GM18507 (cell line): ENCODE results near the gene MOV10L1.
A peak's percentile ranks its signal among the peaks of the same experiment; 100 is the strongest.
"Not testable (repeated sequence)": the region's sequence is repeated elsewhere in the genome, so short reads cannot be mapped to it uniquely, and the experiment has no call there.

Experiments
- DNase-seq: peaks from one replicate; pipeline ENCODE4 v3.0.0; 2011; ENCODE audit warnings: low read depth; ENCODE audit not compliant: insufficient read length; ENCODE audit errors: extremely low spot score
- FAIRE-seq: peaks from 2 replicates; lab custom pipeline; 2011; peaks lifted over from hg19 to GRCh38; lab: Jason Lieb, UNC

Gene MOV10L1

GRCh38 chr22:50147258-50148165 is 57.7 kb downstream of the MOV10L1 start:
- FAIRE-seq = not testable (repeated sequence)

DNA sequence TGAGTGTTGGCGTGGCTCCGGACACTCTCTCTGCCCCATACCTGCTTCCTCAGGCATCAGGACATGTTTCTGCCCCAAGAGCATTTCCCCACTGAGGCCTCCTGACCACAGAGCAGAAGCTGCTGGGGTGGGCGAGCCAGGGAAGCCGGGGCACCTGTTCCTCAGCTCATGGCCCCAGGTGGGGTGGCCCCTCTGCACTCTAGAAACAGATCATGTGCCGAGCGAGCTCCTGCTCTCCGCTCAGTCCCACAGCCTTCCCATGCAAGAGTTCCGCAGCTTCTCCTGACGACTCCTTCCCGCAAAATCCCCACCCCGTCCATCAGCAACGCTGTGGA is 58.3 kb downstream of the MOV10L1 start:
- FAIRE-seq (no peak), DNase-seq (no peak)

More at GRCh38 chr22:50147258-50148165, 57.7 kb downstream of the MOV10L1 start:
- DNase-seq = not testable (repeated sequence)

- DNase-seq (peak; percentile 89), FAIRE-seq (peak; percentile 89)
Measured at GRCh38 chr22:50148991-50149721, 59.4 kb downstream of the MOV10L1 start.

- no peak for FAIRE-seq
- DNase-seq = no peak
Measured at GRCh38 chr22:50150161-50151129, 60.6 kb downstream of the MOV10L1 start.

DNA sequence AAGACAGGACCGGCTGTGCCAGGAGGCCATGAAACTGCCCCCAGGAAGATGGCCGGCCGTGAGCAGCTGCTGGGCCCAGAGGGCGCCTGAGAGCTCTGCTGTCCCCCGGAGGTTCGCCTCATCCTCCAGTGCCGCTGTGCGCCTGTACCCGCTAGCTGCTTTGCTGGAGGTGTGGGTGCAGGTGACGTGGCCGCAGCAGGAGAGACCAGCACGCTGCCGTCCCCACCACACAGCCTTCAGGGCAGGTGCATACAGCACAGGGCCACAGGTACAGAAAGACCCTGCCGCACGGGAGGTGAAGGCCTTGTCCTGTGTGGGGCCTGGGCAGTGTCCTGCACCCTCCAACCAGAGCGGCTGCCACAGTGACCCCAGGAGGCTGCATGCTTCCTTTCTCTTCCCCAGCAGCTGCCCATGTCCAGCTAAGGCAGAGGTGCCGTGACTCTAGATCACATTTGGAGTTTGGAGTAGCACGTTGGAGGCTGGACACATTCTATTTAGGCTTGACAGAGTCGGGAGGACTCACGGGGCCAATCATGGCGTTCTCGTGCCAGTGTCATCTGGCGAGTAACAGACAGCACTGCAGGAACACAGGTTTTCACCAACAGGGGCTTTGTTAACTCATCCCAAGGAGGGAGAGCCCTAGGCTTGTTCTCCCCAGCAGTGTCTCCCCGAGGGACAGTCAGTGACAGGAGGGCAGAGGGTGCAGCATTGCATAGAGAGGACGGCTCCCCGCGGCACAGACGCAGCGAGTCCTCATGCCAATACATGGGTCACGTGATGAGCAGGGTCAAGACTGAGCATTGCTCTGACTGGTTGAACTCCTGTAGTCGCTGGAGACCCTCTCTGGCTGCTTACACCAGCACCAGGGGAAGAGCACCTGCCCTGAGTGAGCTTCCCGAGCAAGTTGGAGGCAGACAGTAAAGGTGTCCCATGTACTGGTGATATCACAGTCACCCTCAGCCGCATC is 62.0 kb downstream of the MOV10L1 start:
- no peak for DNase-seq
- FAIRE-seq = no peak

- DNase-seq = no peak
- FAIRE-seq = no peak
Measured at GRCh38 chr22:50153056-50153755, 63.4 kb downstream of the MOV10L1 start.

DNA sequence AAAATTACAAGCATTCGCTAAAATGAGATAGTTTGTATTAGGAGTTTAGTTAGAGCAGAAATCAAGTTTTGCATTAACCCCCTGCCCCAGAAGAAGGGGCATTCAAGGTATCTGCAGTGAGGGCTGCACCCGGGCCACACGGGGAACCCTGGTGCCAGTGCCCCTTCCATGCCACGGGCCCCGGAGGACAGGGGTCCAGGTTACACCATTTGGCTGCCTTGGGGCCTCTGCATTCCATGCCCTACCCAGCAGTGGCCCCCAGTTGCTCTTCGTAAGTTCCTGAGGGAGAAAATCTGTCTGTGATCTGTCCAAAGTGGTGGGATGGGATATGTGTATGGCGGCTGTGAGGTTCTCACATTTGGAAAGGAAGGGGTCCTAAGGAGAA is 63.9 kb downstream of the MOV10L1 start:
- no peak for FAIRE-seq

DNA sequence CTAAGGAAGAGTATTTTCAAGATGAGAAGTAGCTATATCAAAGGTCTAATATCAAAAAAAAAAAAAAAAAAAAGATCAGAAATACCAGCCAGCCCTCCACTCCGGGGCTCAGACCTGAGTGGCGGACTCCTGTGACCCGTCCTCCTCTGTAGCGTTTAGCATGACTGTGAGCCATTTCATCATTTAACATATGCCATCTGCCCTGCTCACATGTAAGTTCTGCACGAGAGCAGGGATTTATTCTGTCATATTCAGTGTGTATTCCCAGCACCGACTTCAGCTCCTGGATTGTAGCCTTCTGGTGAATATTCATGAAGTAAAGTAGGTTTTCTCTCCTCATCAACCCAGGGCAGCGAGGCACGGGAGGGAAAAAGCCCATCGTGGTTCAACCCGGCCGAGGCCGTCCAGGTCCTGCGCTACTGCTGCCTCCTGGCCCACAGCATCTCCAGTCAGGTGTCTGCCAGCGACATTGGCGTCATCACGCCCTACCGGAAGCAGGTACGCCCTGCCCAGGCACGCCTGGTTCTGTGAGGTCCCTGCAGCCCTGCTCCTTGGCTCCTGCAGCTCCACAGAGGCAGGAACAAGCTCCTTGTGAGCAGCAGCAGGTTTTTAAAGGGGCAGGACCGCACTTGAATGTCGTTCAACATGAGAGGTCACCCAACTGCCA is 68.0 kb downstream of the MOV10L1 start:
- FAIRE-seq (no peak), DNase-seq (no peak)

More for the DNA sequence above, 63.9 kb downstream of the MOV10L1 start:
- DNase-seq = no peak

- FAIRE-seq (no peak), DNase-seq (no peak)
Measured at GRCh38 chr22:50160947-50161346, 71.1 kb downstream of the MOV10L1 start.

GRCh38 chr22:50161508-50162390 is 71.9 kb downstream of the MOV10L1 start:
- DNase-seq = no peak

DNA sequence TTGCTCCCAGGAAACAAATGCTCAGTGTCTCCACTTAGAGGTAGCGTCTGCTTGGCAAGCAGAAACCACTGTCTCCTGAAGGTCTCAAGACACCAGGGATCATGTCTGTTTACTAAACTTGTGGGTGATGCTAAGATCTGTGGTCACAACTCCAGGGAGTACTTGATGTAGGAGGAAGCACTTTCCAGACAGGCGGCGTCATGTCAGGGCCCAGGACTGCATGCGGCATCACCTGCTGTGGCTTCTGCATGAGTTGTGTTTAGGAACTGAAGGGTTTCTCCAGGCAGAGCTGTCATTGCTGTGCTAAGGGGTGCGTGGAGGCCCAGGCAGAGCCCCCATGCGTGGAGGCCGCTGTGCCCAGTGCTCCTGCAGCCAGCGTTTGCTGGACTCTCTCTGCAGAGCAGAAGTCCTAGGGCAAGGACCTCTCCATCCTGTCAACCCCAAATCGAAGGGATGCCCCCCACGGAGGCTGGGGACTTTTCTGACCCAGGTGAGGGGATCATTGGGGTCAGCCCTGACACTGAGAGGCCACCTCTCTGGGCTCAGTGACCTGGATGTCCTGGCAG is 72.7 kb downstream of the MOV10L1 start:
- no peak for FAIRE-seq
- DNase-seq = no peak

More at GRCh38 chr22:50161508-50162390, 71.9 kb downstream of the MOV10L1 start:
- no peak for FAIRE-seq

GRCh38 chr22:50165436-50166123 is 75.8 kb downstream of the MOV10L1 start:
- no peak for DNase-seq
- no peak for FAIRE-seq

DNA sequence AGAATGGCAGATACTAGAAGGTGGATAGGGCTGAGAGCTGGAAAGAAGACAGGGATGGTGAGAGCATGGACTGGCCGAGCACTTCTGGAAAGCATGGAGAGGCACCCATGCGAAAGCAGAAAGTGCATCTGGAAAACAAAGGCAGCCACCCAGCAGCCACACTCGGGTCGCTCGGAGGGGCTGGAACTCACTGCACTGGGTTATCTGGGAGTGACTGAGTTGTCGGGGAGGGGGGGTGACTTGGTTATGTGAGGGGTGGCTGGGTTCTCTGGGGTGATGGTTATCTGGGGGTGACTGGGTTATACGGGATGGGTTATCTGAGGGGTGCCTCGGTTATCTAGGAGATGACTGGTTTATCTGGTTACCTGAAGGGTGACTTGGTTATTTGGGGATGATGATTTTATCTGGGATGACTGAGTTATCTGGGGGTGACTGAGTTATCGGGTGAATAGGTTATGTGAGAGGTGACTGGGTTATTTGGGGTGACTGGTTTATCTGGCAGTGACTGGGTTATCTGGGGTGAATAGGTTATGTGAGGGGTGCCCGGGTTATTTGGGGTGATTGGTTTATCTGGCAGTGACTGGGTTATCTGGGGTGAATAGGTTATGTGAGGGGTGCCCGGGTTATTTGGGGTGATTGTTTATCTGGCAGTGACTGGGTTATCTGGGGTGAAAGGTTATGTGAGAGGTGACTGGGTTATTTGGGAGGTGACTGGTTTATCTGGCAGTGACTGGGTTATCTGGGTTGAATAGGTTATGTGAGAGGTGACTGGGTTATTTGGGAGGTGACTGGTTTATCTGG is 78.1 kb downstream of the MOV10L1 start:
- FAIRE-seq (no peak), DNase-seq (no peak)

DNA sequence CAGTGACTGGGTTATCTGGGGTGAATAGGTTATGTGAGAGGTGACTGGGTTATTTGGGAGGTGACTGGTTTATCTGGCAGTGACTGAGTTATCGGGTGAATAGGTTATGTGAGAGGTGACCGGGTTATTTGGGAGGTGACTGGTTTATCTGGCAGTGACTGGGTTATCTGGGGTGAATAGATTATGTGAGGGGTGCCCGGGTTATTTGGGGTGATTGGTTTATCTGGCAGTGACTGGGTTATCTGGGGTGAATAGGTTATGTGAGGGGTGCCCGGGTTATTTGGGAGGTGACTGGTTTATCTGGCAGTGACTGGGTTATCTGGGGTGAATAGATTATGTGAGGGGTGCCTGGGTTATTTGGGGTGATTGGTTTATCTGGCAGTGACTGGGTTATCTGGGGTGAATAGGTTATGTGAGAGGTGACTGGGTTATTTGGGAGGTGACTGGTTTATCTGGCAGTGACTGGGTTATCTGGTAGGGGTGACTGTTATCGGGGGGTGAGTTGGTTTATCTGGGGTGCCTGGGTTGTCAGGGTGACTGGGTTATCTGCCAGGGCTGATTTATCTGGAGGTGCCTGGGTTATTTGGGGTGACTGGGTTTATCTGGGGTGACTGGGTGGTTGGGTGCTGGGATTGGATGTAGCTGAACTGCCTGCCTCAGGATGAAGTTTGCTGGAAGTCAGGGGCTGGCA is 78.8 kb downstream of the MOV10L1 start:
- not testable (repeated sequence) for DNase-seq, FAIRE-seq
